ACC112 (cell line): ENCODE measurements around the gene CAPZB.

ENCODE experiments used
- H2AFZ ChIP-seq: fragments of 200-600 bp; sonication (generic); one replicate; pipeline ENCODE4 v1.6.0; 2017; ENCODE audit warnings: antibody characterized with exemption, low read length; ENCODE audit not compliant: unreplicated experiment
- H3K27ac ChIP-seq: fragments of 200-600 bp; sonication (generic); 2 replicates; pipeline ENCODE4 v1.5.1; 2014; ENCODE audit warnings: low read depth, mild to moderate bottlenecking, antibody characterized with exemption, low read length, moderate library complexity
- H3K27me3 ChIP-seq: fragments of 200-600 bp; sonication (generic); 2 replicates; pipeline ENCODE4 v1.6.1; 2014; ENCODE audit warnings: mild to moderate bottlenecking, antibody characterized with exemption, low read length, moderate library complexity, mixed read lengths; ENCODE audit not compliant: insufficient read depth
- H3K36me3 ChIP-seq: fragments of 200-600 bp; sonication (generic); 2 replicates; pipeline ENCODE4 v1.6.1; 2016; ENCODE audit warnings: mild to moderate bottlenecking, antibody characterized with exemption, low read length, moderate library complexity, mixed read lengths; ENCODE audit not compliant: insufficient read depth
- H3K4me1 ChIP-seq: fragments of 200-600 bp; sonication (generic); one replicate; pipeline ENCODE4 v1.6.1; 2016; ENCODE audit warnings: low read length, mixed read lengths; ENCODE audit not compliant: insufficient read depth, unreplicated experiment, control insufficient read depth
- H3K4me3 ChIP-seq: fragments of 200-600 bp; sonication (generic); 2 replicates; pipeline ENCODE4 v1.5.1; 2014; ENCODE audit warnings: mild to moderate bottlenecking, low read depth, low read length
- H3K79me2 ChIP-seq: fragments of 200-600 bp; sonication (generic); one replicate; pipeline ENCODE4 v1.6.0; 2016; ENCODE audit warnings: low read length; ENCODE audit not compliant: control insufficient read depth, unreplicated experiment, insufficient read depth

CAPZB gene

DNA sequence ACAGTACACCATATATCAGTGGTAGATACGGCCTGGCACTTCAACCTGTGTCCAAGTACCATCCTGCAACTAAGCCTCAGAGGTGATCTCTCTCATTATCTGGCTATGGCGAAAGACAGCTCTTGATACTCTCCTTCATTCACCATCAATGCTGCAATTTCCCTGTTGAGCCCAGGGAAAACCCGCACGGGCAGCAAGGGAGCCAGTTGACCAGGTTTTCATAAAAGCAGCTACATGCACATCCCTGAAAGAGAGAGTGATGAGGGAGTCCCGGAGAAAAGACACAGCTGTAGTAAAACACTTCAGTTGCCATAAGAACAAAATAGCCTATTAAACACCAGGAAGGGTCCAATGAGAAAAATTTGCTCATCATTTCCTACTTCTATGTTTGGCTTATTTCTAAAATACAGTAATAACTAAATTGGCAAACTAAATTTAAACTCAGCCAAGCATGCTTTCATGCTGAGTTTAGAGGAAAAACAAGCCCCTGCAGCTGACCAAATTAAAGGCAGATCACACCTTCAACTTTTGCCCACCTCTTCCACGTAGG lies 68.3 kb downstream of the CAPZB start:
- Histone ChIP-seq H3K27ac (no peak overlapping the region), H2AFZ (no peak overlapping the region), H3K4me1 (peaks cover 4% of the 10 kb centered on the region), H3K36me3 (peaks cover 11% of the 10 kb centered on the region; the same call in 1 of the 2 replicates), H3K79me2 (peaks cover 82% of the 10 kb centered on the region), H3K4me3 (no peak overlapping the region), H3K27me3 (no peaks in the 10 kb centered on the region)

GRCh38 chr1:19416145-19416544 lies 69.2 kb downstream of the CAPZB start:
- Histone ChIP-seq H3K36me3 (peaks cover 11% of the 10 kb centered on the region; the same call in 1 of the 2 replicates), H3K4me3 (no peak overlapping the region), H2AFZ (no peak overlapping the region), H3K79me2 (peaks cover 81% of the 10 kb centered on the region), H3K4me1 (no peaks in the 10 kb centered on the region), H3K27ac (no peak overlapping the region), H3K27me3 (no peaks in the 10 kb centered on the region)

DNA sequence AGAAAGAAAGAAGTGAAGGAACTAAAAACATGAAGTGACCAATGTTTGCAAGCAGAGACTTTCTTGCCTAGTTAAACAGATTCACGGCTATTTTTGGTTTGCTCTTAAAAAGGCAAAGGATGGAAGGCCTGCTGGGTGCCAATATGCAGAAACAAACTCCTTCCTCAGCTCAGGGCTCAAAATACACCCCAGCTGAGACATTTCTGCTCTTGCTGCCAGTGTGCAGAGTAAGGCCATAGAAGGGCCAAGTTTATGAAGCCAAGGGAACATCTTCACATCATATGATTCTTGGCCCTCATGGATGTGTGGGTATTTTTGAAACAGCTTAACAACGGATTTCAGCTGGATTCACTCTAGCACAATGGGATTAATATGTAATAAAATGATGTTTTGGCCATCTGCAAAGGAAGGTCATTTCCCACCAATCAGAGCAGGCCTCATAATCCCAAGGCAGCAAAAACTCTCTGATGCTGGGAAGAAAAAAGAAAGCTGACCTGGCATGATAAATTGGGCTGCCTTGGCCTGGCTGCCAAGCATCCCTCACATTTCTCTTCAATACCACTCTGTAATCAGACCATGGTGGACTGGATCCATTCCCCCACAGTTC lies 70.7 kb downstream of the CAPZB start:
- peaks cover 78% of the 10 kb centered on the region for H3K79me2 ChIP-seq
- no peak overlapping the region for H3K4me3 ChIP-seq
- no peak overlapping the region for H2AFZ ChIP-seq
- H3K27me3 ChIP-seq = no peaks in the 10 kb centered on the region
- no peak overlapping the region for H3K27ac ChIP-seq
- peaks cover 11% of the 10 kb centered on the region; the same call in 1 of the 2 replicates for H3K36me3 ChIP-seq
- H3K4me1 ChIP-seq = no peaks in the 10 kb centered on the region

- Histone ChIP-seq H3K79me2 (peaks cover 78% of the 10 kb centered on the region), H3K27me3 (no peaks in the 10 kb centered on the region), H3K36me3 (peaks cover 10% of the 10 kb centered on the region; the same call in 1 of the 2 replicates), H2AFZ (no peak overlapping the region), H3K4me1 (no peaks in the 10 kb centered on the region), H3K4me3 (no peak overlapping the region), H3K27ac (no peak overlapping the region)
These were observed 71.3 kb downstream of the CAPZB start for GRCh38 chr1:19413999-19414398.

DNA sequence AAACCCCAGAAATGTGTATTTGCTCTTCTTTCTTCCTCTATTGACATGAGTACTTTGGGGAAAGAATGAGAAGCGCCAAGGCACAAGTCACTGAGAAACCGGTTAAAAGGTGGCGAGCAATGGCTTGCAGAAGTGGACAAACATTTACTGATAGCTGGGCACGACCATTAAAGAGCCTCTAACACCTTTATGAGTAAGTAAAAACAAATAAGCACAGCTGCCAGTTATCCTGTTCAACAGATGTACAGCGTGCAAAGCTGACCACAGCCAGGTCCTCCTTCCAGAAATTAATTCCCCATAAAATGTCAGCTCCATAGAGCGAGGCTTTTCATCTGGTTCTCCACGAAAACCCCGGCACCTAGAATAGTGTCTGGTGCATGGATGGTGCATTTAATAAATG lies 72.7 kb downstream of the CAPZB start:
- Histone ChIP-seq H3K27me3 (no peaks in the 10 kb centered on the region), H3K79me2 (peaks cover 80% of the 10 kb centered on the region), H3K4me1 (no peaks in the 10 kb centered on the region), H3K4me3 (no peak overlapping the region), H3K36me3 (peaks cover 5% of the 10 kb centered on the region; the same call in 1 of the 2 replicates), H3K27ac (no peak overlapping the region), H2AFZ (no peak overlapping the region)

- no peaks in the 10 kb centered on the region for H3K27me3 ChIP-seq
- H3K79me2 ChIP-seq = peaks cover 82% of the 10 kb centered on the region
- H3K4me1 ChIP-seq = no peaks in the 10 kb centered on the region
- peaks cover 5% of the 10 kb centered on the region; the same call in 1 of the 2 replicates for H3K36me3 ChIP-seq
- no peak overlapping the region for H3K4me3 ChIP-seq
- H2AFZ ChIP-seq = no peak overlapping the region
- H3K27ac ChIP-seq = no peak overlapping the region
These were observed 73.7 kb downstream of the CAPZB start for GRCh38 chr1:19411612-19412011.

GRCh38 chr1:19410393-19410792 lies 74.9 kb downstream of the CAPZB start:
- Histone ChIP-seq H3K27ac (no peak overlapping the region), H3K79me2 (peaks cover 84% of the 10 kb centered on the region), H3K4me3 (no peak overlapping the region), H3K27me3 (no peaks in the 10 kb centered on the region), H2AFZ (no peak overlapping the region), H3K36me3 (peaks cover 5% of the 10 kb centered on the region; the same call in 1 of the 2 replicates), H3K4me1 (no peaks in the 10 kb centered on the region)

DNA sequence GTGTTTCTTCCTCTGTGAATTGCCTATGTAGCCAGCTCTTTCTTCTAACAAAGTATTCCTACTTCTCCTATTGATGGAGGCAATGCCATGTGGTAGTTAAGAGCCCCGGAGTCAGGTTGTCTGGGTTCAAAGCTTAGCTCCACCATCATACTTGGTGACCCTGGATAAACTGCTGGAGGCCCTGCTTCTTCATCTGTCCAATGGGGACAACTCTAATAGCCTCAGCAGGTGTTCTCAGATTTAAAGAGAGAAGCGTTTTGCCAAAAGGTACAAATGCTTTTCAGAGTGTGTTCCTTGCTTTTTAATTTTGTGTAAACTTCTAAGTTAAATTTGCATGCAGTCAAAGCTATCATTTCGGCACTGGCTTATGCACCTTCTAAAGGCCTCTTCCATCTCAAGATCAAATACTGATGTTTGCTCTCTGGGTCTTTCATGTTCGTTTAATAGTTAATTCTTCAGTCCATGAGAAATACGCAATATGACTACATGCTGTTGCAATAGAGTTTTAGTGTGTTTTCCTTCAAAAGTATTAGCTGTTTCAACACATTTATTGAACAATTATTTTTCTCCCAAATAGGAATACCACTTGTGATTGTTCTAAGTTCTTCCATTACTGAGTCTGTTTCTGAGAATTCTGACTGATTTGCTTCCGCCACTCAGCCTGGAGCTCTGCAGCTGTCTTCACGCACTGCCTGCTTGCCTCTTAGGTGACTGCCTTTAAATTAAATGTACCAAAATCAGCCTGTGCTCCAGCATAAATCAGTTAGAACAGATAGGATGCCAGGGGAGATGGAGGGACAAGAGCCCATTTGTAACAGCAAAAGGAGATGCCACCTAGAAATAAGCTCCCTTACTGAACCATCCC lies 75.6 kb downstream of the CAPZB start:
- H3K79me2 ChIP-seq = peaks cover 84% of the 10 kb centered on the region
- H3K4me3 ChIP-seq = no peak overlapping the region
- peaks cover 11% of the 10 kb centered on the region; the same call in 1 of the 2 replicates for H3K36me3 ChIP-seq
- H3K27me3 ChIP-seq = no peaks in the 10 kb centered on the region
- H2AFZ ChIP-seq = no peak overlapping the region
- no peak overlapping the region for H3K27ac ChIP-seq
- H3K4me1 ChIP-seq = no peaks in the 10 kb centered on the region

- H2AFZ ChIP-seq = no peak overlapping the region
- H3K4me1 ChIP-seq = no peaks in the 10 kb centered on the region
- H3K27me3 ChIP-seq = no peaks in the 10 kb centered on the region
- H3K79me2 ChIP-seq = peaks cover 83% of the 10 kb centered on the region
- H3K4me3 ChIP-seq = no peak overlapping the region
- peaks cover 16% of the 10 kb centered on the region; the same call in 1 of the 2 replicates for H3K36me3 ChIP-seq
- no peak overlapping the region for H3K27ac ChIP-seq
These were observed 77.7 kb downstream of the CAPZB start for GRCh38 chr1:19407494-19408096.

DNA sequence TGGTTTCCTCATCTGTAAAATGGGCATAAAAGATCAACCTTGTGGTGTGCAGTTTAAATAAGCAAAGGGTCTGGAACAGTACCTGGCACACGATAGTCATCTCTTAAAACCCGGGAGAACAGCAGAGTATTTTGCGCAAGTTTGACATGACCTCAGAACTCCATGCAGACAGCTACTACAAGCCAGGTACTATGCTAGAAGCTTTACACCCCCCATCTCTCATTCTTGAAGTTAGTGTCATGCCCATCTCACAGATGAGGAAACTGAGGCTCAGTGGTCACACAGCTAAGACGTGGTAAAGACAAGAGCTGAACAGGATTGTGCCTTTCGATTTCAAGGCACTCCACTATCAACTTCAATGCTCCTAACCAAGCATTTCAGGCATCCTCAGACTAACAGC lies 78.7 kb downstream of the CAPZB start:
- Histone ChIP-seq H3K4me3 (no peak overlapping the region), H3K36me3 (peaks cover 16% of the 10 kb centered on the region; the same call in 1 of the 2 replicates), H3K79me2 (peaks cover 83% of the 10 kb centered on the region), H3K27ac (no peak overlapping the region), H3K4me1 (peaks cover under 1% of the 10 kb centered on the region), H3K27me3 (no peaks in the 10 kb centered on the region), H2AFZ (no peak overlapping the region)
